Retinal pigment epithelial cell (primary cell): Measurements from ENCODE around the gene TRPM2.
"Not testable (repeated sequence)": the region's sequence is repeated elsewhere in the genome, so short reads cannot be mapped to it uniquely, and the experiment has no call there.

ENCODE experiments used
- DNase-seq: peaks from one replicate; pipeline ENCODE4 v3.0.0-alpha.2; 2010; ENCODE audit warnings: low read depth
- H3K4me3 ChIP-seq: 2 replicates; pipeline ENCODE4 v1.5.1; 2011; ENCODE audit warnings: mild to moderate bottlenecking, low read length, control low read depth, moderate library complexity
- TF ChIP-seq, protein P1 (sequence below): conservative IDR thresholded peaks from 2 replicates; pipeline ENCODE4 v1.5.1; 2011; ENCODE audit warnings: low read depth, low read length, control low read depth, inconsistent platforms

Gene TRPM2

DNA sequence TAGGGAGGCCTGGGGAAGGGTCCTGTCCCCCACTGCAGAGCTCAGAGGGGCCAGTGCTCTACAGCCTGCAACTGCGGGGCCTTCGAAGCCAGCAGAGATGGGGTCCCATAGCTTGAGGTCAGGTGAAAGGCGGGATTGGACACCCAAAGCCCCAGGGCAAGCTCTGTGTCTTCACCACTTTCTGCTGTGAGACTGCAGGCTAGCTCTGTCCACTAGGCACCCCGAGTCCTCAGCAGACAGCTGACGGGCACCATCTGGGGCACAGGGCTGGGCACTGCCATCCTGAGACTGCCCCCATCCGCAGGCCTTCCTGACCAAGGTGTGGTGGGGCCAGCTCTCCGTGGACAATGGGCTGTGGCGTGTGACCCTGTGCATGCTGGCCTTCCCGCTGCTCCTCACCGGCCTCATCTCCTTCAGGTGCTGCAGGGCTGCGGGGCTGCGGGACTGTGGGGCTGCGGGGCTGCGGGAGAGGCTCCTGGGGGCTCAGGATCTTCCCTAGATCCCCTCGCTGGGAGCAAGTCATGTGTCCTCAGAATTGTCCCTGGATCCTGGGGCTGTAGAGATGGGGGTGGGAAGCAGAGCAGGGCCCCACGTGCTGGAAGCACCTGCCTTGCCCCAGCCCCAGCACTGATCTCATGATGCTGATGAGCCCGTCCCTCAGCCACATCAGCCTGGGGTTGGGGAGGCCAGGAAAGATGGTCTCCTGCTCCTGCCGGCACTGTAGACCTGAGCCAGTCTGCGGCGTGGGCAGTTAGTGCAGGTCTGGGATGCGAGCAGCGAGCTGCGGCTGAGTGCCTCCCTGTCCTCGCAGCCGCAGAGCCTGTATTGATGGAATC is 46.8 kb downstream of the TRPM2 start:
- TF ChIP-seq, protein P1, sequence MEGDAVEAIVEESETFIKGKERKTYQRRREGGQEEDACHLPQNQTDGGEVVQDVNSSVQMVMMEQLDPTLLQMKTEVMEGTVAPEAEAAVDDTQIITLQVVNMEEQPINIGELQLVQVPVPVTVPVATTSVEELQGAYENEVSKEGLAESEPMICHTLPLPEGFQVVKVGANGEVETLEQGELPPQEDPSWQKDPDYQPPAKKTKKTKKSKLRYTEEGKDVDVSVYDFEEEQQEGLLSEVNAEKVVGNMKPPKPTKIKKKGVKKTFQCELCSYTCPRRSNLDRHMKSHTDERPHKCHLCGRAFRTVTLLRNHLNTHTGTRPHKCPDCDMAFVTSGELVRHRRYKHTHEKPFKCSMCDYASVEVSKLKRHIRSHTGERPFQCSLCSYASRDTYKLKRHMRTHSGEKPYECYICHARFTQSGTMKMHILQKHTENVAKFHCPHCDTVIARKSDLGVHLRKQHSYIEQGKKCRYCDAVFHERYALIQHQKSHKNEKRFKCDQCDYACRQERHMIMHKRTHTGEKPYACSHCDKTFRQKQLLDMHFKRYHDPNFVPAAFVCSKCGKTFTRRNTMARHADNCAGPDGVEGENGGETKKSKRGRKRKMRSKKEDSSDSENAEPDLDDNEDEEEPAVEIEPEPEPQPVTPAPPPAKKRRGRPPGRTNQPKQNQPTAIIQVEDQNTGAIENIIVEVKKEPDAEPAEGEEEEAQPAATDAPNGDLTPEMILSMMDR: no peak
- no peak for DNase-seq
- no peak overlapping the region for H3K4me3 ChIP-seq

DNA sequence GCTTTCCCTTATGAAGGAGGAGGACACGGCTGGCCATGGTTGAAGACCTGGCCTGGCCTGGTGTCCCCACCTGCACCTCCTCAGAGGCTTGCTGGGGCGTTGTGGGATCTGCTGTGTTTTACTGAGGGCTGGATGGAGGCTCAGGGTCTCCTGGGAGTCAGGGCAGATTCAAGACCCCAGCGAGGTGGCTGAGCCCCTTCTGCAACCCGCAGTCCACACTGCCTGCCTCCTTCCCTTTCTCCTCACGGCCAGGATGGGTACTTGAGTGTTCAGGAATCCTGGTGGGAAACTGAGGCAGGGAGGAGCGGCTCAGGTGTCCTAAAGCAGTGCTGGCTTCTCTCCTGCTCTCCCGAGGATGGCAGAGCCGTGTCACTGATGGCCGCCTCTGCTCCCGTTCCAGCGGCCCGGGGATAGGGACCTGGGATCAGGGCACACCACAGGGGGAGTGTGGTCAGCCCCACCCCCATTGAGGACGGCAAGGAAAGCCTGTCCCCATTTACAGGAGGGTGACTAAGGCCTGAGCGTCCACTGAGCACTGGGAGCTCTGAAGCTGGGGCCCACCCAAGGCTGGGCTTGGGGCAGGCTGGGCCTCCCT is 47.5 kb downstream of the TRPM2 start:
- TF ChIP-seq, protein P1: no peak
- no peak for DNase-seq
- no peak overlapping the region for H3K4me3 ChIP-seq

DNA sequence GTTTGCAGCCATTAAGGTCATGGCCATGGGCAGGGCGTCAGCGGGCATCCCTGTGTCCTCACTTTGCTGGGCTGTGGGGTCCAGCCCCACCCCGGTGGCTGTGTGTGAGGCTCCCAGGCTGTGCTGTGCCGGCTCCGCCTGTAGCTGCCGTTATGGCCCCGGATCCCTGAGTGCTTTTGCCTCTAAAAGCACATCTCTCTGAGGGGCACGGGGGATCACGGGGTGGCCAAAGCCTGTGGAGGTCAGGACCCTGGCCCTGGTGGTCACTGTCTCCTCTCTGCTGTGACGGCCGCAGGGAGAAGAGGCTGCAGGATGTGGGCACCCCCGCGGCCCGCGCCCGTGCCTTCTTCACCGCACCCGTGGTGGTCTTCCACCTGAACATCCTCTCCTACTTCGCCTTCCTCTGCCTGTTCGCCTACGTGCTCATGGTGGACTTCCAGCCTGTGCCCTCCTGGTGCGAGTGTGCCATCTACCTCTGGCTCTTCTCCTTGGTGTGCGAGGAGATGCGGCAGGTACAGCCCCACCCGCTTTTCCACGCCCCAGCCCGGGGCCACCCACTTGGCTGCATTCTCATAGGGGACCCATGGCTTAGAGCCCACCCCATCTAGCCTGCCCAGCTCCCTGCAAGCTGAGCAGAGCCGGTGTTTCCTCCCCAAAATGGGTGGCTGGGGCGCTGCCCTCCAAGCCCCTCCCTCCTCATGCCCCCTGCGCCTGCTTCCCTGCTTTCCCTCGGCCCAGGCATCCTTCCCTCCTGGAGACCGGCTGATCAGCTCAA is 48.2 kb downstream of the TRPM2 start:
- no peak for DNase-seq
- TF ChIP-seq, protein P1: no peak

DNA sequence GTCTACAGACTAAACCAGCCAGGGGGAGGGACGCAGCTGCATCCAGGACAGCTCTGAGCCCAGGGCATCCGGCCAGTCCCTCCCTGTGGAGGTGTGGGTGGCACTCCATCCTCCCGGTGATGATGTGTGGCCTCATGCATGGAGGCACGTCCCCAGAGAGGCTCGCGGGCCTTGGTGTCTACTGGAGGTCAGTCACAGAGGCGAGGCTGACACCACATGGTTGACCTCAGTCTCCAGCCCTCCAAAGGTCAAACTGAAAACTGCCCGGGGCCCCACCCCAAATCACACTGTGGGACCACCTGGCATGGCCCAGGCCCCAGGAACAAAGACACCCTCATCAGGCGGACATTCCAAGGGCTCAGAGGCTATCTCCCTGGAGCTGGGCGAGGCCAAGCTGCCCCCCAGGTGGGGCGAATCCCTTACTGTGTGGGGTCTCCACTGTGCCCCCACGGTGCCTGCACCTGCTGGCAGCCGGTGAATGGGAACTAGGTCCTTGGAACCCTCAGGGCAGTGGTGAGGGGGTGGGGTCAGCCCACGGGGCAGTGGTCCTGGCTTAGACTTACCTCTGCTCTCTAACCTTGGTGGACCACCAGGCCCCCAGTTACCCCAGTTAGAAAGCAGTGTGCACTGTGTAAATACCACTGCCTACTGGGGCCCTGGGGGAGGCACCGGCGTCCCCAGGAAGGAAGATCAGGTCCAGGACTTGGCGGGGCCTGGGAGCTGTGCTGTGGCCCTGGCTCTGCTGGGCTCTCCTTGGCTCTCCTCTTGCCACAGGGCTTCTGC is 49.1 kb downstream of the TRPM2 start:
- TF ChIP-seq, protein P1: no peak
- H3K4me3 ChIP-seq: no peak overlapping the region
- no peak for DNase-seq

More for the DNA sequence above, 48.2 kb downstream of the TRPM2 start:
- H3K4me3 ChIP-seq: no peak overlapping the region

DNA sequence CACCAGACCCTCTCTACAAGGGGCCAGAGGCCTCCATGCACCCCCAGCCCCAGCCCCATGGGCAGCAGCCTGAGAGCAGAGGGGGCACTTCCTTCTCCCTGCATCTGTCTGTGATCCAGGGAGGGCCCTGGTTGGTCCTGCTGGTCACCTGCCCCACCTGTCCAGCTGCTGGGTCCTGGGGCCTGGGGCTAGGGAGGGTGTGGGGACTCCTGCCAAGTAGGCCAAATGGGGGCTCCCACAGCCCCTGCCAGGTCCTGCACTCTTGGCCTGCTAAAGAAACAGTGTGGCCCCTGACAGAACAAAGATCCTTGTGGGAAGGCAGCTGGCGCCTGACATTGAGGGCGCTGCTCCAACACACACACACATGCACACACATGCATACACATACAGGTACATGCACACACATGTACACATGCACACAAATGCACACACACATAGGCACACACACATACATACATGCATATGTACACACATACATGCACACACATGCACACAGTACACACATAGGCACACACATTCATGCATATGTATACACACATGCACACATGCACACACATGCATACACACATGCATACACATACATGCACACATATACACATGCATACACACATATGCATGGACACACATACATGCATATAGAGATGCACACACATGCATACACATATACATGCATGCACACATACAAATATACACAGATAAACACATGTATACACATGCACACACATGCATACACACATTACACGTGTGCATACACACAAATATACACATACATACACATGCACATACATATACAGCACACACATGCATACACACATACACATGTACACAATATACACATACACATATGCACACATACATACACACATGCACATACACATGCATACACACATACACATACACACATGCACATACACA is 49.9 kb downstream of the TRPM2 start:
- no peak overlapping the region for H3K4me3 ChIP-seq
- TF ChIP-seq, protein P1: no peak
- no peak for DNase-seq

DNA sequence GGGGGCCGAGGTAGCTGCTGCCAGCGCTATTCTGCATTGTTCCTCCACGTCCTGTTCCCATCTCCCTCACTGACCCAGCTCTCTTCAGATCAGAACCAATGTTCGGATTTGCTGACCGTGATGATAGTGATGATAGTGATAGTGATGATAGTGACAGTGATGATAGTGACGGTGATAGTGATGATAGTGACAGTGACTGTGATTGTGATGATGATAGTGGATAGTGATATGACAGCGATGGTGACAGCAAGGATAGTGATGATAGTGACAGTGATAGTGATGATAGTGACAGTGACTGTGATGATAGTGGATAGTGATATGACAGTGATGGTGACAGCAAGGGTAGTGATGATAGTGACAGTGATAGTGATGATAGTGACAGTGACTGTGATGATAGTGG is 51.1 kb downstream of the TRPM2 start:
- not testable (repeated sequence) for DNase-seq, H3K4me3 ChIP-seq
